Thyroid gland (tissue), 4 donors: ENCODE results near the gene SARNP.

Source experiments
- CTCF ChIP-seq, 6 experiments: fragments of 200-600 bp in 3 of 6; fragments of 450-650 bp in 3 of 6; sonication (generic) in 3 of 6; IDR thresholded peaks; one replicate each; pipeline ENCODE4 v1.5.1; 2016 to 2019; ENCODE audit warnings: antibody characterized with exemption in 6 of 6, mild to moderate bottlenecking in 2 of 6, inconsistent platforms in 1 of 6, moderate library complexity in 1 of 6
- POLR2A ChIP-seq, 2 donors: fragments of 450-650 bp; IDR thresholded peaks; one replicate each; pipeline ENCODE4 v1.6.1; 2017; ENCODE audit warnings: antibody characterized with exemption in 2 of 2, mild to moderate bottlenecking in 2 of 2, moderate library complexity in 1 of 2

GRCh38 chr12:55724226-55724939 is 93.1 kb downstream of the SARNP start:
- TF ChIP-seq CTCF (IDR thresholded peaks at IDR 0.05) (peak in 5 of 6 experiments; percentile 24 to 55 (median 38)), POLR2A (IDR thresholded peaks at IDR 0.05) (no peak)
